K562 (cell line): Measurements from ENCODE around the gene NOS2. TPM values are rescaled to one million over a fixed set of nuclear protein-coding genes. Genes with fewer than 3 reads are reported as not detected.
A peak's percentile ranks its signal among the peaks of the same experiment; 100 is the strongest.

Experiments
- ARNT ChIP-seq, 2 experiments: fragments of 450-650 bp; IDR thresholded peaks; 2 replicates each; pipeline ENCODE4 v1.6.1; 2016; ENCODE audit warnings: mild to moderate bottlenecking in 1 of 2
- ATF7 ChIP-seq: fragments of 450-650 bp; IDR thresholded peaks from 2 replicates; pipeline ENCODE4 v1.7.1; 2014; ENCODE audit warnings: mild to moderate bottlenecking, moderate library complexity
- BRD4 ChIP-seq: fragments of 200-600 bp; sonication (generic); IDR thresholded peaks from 2 replicates; pipeline ENCODE4 v1.6.1; 2017; ENCODE audit warnings: inconsistent platforms
- CBFA2T3 ChIP-seq: fragments of 450-650 bp; IDR thresholded peaks from 2 replicates; pipeline ENCODE4 v1.6.1; 2017
- CEBPG ChIP-seq, 3 experiments: fragments of 200-800 bp in 1 of 3; sonication (Bioruptor generic) in 1 of 3; sonication (generic) in 1 of 3; formaldehyde crosslinking in 1 of 3; IDR thresholded peaks in 2 of 3; conservative IDR thresholded peaks in 1 of 3; 2 replicates each; pipeline versions ENCODE4 v1.6.1 to v1.8.0; 2016 to 2022; ENCODE audit warnings: missing compliant biosample characterization in 2 of 3, missing genetic modification characterization in 2 of 3, mild to moderate bottlenecking in 1 of 3, missing genetic modification reagents in 1 of 3
- KDM1A ChIP-seq, 2 experiments: fragments of 450-650 bp; IDR thresholded peaks; 2 replicates each; pipeline ENCODE4 v1.6.1; 2016; ENCODE audit warnings: mild to moderate bottlenecking in 2 of 2
- PCBP2 ChIP-seq: fragments of 200-400 bp; formaldehyde crosslinking; IDR thresholded peaks from 2 replicates; pipeline ENCODE4 v1.6.1; 2018; ENCODE audit warnings: low read length, low read depth, mild to moderate bottlenecking, moderate library complexity; ENCODE audit not compliant: poor library complexity, severe bottlenecking
- PHF21A ChIP-seq: fragments of 450-650 bp; IDR thresholded peaks from 2 replicates; pipeline ENCODE4 v1.6.1; 2017; ENCODE audit warnings: low read depth, borderline replicate concordance
- PRMT5 ChIP-seq: sonication (generic); formaldehyde crosslinking; IDR thresholded peaks from 2 replicates; pipeline ENCODE4 v1.5.0; 2020; ENCODE audit warnings: missing genetic modification reagents
- RB1 ChIP-seq: fragments of 450-650 bp; IDR thresholded peaks from 2 replicates; pipeline ENCODE4 v1.6.1; 2017; ENCODE audit warnings: low read depth, mild to moderate bottlenecking
- REST ChIP-seq, 2 experiments: fragments of 450-650 bp; formaldehyde crosslinking in 1 of 2; IDR thresholded peaks; 2 replicates each; pipeline versions ENCODE4 v1.4.0 to v1.6.1; 2014 to 2020; ENCODE audit warnings: mild to moderate bottlenecking in 2 of 2, borderline replicate concordance in 1 of 2, low read depth in 1 of 2
- SMAD2 ChIP-seq: fragments of 150-350 bp; IDR thresholded peaks from 2 replicates; pipeline ENCODE4 v1.6.1; 2014; ENCODE audit warnings: low read depth, mild to moderate bottlenecking, low read length
- THRAP3 ChIP-seq: fragments of 450-650 bp; IDR thresholded peaks from 2 replicates; pipeline ENCODE4 v1.6.1; 2016; ENCODE audit warnings: mild to moderate bottlenecking, inconsistent platforms, borderline replicate concordance
- ZMIZ1 ChIP-seq, 2 experiments: fragments of 150-350 bp in 1 of 2; IDR thresholded peaks; 2 replicates each; pipeline ENCODE4 v1.6.1; 2012 to 2016; ENCODE audit warnings: low read depth in 2 of 2, low read length in 2 of 2, mild to moderate bottlenecking in 1 of 2, moderate library complexity in 1 of 2
- ZNF347 ChIP-seq: fragments of 450-650 bp; formaldehyde crosslinking; IDR thresholded peaks from 2 replicates; pipeline ENCODE4 v1.4.0; 2020; ENCODE audit warnings: low read depth, mild to moderate bottlenecking, moderate library complexity
- ZNF830 ChIP-seq: fragments of 250-450 bp; sonication (Bioruptor Pico); IDR thresholded peaks from 2 replicates; pipeline ENCODE4 v1.5.0; 2021; ENCODE audit warnings: mild to moderate bottlenecking
- polyA plus RNA-seq, 8 experiments: library from polyadenylated mRNA; depleted of rRNA in 4 of 8; stranded (reverse) in 5 of 8; unstranded in 3 of 8; fragments of >200 nt; fragmentation: Nextera tagmentation in 2 of 8; fragmentation: Illumina TruSeq in 1 of 8; extraction: Ambion mirVana in 2 of 8; extraction: Trizol in 1 of 8; gene quantifications; 2 replicates each; pipeline versions ENCODE4 v1.2.1 to v1.2.3, GENCODE V29; 2011 to 2014; ENCODE audit warnings: inconsistent platforms in 1 of 8, missing spikeins in 1 of 8
- total RNA-seq, 7 experiments: library from RNA; depleted of rRNA in 6 of 7; stranded (reverse); fragments of >200 nt in 6 of 7; fragmentation: Illumina TruSeq in 2 of 7; extraction: Trizol in 2 of 7; gene quantifications; 2 replicates each; pipeline versions ENCODE4 v1.2.1 to v1.2.3, GENCODE V29; 2011 to 2021; ENCODE audit warnings: low replicate concordance in 1 of 7

The NOS2 gene
- total and polyA plus RNA-seq, 9 of the 15 experiments (the other 6 are each of a cell fraction or from before 2014, with no cell fraction given) = not detected

GRCh38 chr17:27760069-27760885 lies 40.1 kb downstream of the NOS2 start (continued):
- peak; percentile 88 for TF ChIP-seq REST (IDR thresholded peaks at IDR 0.05; ENCODE audit: borderline replicate concordance)
- no peak for TF ChIP-seq REST (CRISPR knock-in tag; IDR thresholded peaks at IDR 0.05; ENCODE audit: low read depth)
- TF ChIP-seq PRMT5 = no peak
- no peak for TF ChIP-seq ZNF347 (CRISPR knock-in tag)
- TF ChIP-seq ZMIZ1 (IDR thresholded peaks at IDR 0.05; ENCODE audit: low read depth in 2 of 2, low read length in 2 of 2) = no peak
- TF ChIP-seq BRD4 = no peak
- no peak for TF ChIP-seq CBFA2T3
- TF ChIP-seq CEBPG (CRISPR knock-in tag; IDR thresholded peaks at IDR 0.05) = no peak
- no peak for TF ChIP-seq CEBPG (tag; conservative IDR thresholded peaks at IDR 0.05 in 1 of 2, IDR thresholded peaks at IDR 0.05 in 1 of 2)
- TF ChIP-seq ZNF830 = no peak
- no peak for TF ChIP-seq SMAD2
- TF ChIP-seq THRAP3 = no peak
- TF ChIP-seq ATF7 = 0 out of 2 replicates have a peak, but pooled peaks have one; percentile 21
- TF ChIP-seq KDM1A (IDR thresholded peaks at IDR 0.05) = peak in 1 of 2 experiments; percentile 55; a peak in 1 of 4 replicates
- TF ChIP-seq ARNT (IDR thresholded peaks at IDR 0.05) = peak in 1 of 2 experiments; percentile 54; a peak in 1 of 4 replicates
- no peak for TF ChIP-seq PCBP2
- 0 out of 2 replicates have a peak, but pooled peaks have one; percentile 56 for TF ChIP-seq RB1
- TF ChIP-seq PHF21A = no peak
